Body of pancreas (tissue), 4 donors: ENCODE data around the gene POGLUT3. TPM values are rescaled to one million over a fixed set of nuclear protein-coding genes. Genes with fewer than 3 reads are reported as not detected.

Experiments
- ATAC-seq: fragments of 150-250 bp; one replicate; pipeline ENCODE4 v1.9.1; 2016
- DNase-seq, 4 donors: peaks; one replicate each; pipeline ENCODE4 v3.0.0-alpha.2; 2019
- H3K27ac ChIP-seq, 4 donors: fragments of 200-600 bp; sonication (generic); 1 replicate in 3 of 4; 2 replicates in 1 of 4; pipeline versions ENCODE4 v1.5.1 to v1.6.1; 2016 to 2019; ENCODE audit warnings: mild to moderate bottlenecking in 1 of 4, mixed read lengths in 1 of 4, moderate library complexity in 1 of 4
- H3K27me3 ChIP-seq, 2 donors: fragments of 200-600 bp; sonication (generic); one replicate each; pipeline ENCODE4 v1.6.0; 2016; ENCODE audit warnings: mild to moderate bottlenecking in 1 of 2
- H3K36me3 ChIP-seq, 2 donors: fragments of 200-600 bp; sonication (generic); replicated peaks in 1 of 2; 2 replicates each; pipeline ENCODE4 v1.5.1; 2016; ENCODE audit warnings: low read depth in 2 of 2; ENCODE audit not compliant: insufficient read depth in 1 of 2
- H3K4me1 ChIP-seq: fragments of 200-600 bp; sonication (generic); one replicate; pipeline ENCODE4 v1.6.0; 2016
- H3K4me3 ChIP-seq, 2 donors: fragments of 200-600 bp; sonication (generic); 1 replicate in 1 of 2; 2 replicates in 1 of 2; pipeline ENCODE4 v1.5.1; 2016 to 2019
- H3K9me3 ChIP-seq, 3 donors: fragments of 200-600 bp; sonication (generic); 1 replicate in 2 of 3; 2 replicates in 1 of 3; pipeline ENCODE4 v1.5.1; 2016
- POLR2A ChIP-seq, 3 donors: fragments of 450-650 bp; IDR thresholded peaks; one replicate each; pipeline ENCODE4 v1.6.1; 2016; ENCODE audit warnings: antibody characterized with exemption in 3 of 3, mild to moderate bottlenecking in 2 of 3
- WGBS, 2 donors: methylation state at CpG; one replicate each; pipeline ENCODE4 v1.1.5; 2017; 5-methylcytosine and 5-hydroxymethylcytosine counted together
- intact Hi-C: fragments of 100-400 bp; cut with DNase I; formaldehyde crosslinking; loops from one replicate; pipeline ENCODE4 v1.15.1; 2023
- total RNA-seq, 2 donors: library from RNA; depleted of rRNA; stranded (reverse); fragments of >200 nt; gene quantifications; one replicate each; pipeline ENCODE4 v1.1.0, GENCODE V29; 2016
- TF ChIP-seq, protein P1 (sequence below), 7 experiments: fragments of 450-650 bp in 4 of 7; fragments of 200-600 bp in 3 of 7; sonication (generic) in 3 of 7; IDR thresholded peaks; one replicate each; pipeline ENCODE4 v1.5.1; 2016 to 2019; ENCODE audit warnings: antibody characterized with exemption in 7 of 7

Gene POGLUT3
- total RNA-seq, 2 donors from 2014 or later: 9.6 to 9.9 TPM

GRCh38 chr11:108508653-108509593 is 10.7 kb upstream of the POGLUT3 start:
- Histone ChIP-seq H3K27me3 (no peaks in the 10 kb centered on the region), H3K36me3 (peaks cover 0 to 2% of the 10 kb centered on the region in 2 donors), H3K27ac (no peak overlapping the region), H3K4me1 (no peaks in the 10 kb centered on the region), H3K9me3 (no peaks in the 10 kb centered on the region), H3K4me3 (no peak overlapping the region)
- DNase-seq (no peak), ATAC-seq (no peak)
- TF ChIP-seq, protein P1, sequence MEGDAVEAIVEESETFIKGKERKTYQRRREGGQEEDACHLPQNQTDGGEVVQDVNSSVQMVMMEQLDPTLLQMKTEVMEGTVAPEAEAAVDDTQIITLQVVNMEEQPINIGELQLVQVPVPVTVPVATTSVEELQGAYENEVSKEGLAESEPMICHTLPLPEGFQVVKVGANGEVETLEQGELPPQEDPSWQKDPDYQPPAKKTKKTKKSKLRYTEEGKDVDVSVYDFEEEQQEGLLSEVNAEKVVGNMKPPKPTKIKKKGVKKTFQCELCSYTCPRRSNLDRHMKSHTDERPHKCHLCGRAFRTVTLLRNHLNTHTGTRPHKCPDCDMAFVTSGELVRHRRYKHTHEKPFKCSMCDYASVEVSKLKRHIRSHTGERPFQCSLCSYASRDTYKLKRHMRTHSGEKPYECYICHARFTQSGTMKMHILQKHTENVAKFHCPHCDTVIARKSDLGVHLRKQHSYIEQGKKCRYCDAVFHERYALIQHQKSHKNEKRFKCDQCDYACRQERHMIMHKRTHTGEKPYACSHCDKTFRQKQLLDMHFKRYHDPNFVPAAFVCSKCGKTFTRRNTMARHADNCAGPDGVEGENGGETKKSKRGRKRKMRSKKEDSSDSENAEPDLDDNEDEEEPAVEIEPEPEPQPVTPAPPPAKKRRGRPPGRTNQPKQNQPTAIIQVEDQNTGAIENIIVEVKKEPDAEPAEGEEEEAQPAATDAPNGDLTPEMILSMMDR (IDR thresholded peaks at IDR 0.05): no peak
- TF ChIP-seq POLR2A (IDR thresholded peaks at IDR 0.05): no peak
- intact Hi-C loops: no loop called here
- WGBS, 2 donors: 52 to 58% methylated on average over 3 of the region's 3 CpGs

DNA sequence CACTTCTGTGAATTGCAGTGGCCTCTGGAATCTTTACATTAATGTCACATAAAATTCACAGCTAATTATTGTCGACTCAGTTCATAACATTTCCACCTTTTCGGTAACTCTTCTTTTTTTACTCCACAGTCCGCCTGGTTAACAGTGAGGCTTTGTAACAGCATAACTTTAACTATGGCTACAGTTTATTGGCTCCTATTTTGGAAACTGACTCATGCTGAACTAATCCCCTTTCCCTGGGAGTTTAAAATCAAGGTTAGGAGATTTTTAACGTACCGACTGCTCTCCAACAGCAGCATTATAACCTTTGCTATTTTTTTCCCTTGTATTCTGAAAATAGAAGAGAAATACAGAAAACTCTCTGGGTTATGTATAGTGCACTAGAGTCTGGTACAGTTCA is 3.2 kb upstream of the POGLUT3 start:
- TF ChIP-seq POLR2A (IDR thresholded peaks at IDR 0.05): no peak
- TF ChIP-seq, protein P1 (IDR thresholded peaks at IDR 0.05): no peak
- no peak for DNase-seq
- H3K27ac ChIP-seq: no peak overlapping the region
- H3K4me3 ChIP-seq: no peak overlapping the region
- no peaks in the 10 kb centered on the region for H3K36me3 ChIP-seq
- H3K9me3 ChIP-seq: no peaks in the 10 kb centered on the region
- no peaks in the 10 kb centered on the region for H3K27me3 ChIP-seq
- intact Hi-C loops: no loop called here
- ATAC-seq: no peak
- WGBS, 2 donors: 83 to 85% methylated on average over 5 of the region's 5 CpGs
- H3K4me1 ChIP-seq: peaks cover 10% of the 10 kb centered on the region

DNA sequence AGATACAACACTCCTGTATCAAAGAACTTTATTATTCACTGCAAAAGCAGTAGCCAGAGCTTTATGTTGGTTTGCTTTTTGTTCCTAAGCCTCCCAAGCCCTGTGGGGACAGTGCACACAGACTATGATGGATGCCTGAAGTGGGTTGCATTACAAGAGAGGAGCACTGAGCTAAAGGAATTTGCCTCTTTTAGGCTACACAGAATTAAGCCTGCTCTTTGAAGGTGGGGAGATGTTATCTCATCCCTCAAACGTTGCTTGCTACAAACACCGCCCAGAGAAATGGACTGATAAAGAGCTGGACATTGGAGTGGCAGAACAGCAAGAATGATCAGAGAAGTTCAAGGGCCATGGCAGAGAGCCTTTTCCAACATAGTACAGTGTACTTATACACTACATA is 2.5 kb upstream of the POGLUT3 start:
- peaks cover 14% of the 10 kb centered on the region for H3K4me1 ChIP-seq
- no peaks in the 10 kb centered on the region for H3K36me3 ChIP-seq
- H3K9me3 ChIP-seq: no peaks in the 10 kb centered on the region
- intact Hi-C loops: no loop called here
- TF ChIP-seq, protein P1 (IDR thresholded peaks at IDR 0.05): no peak
- TF ChIP-seq POLR2A (IDR thresholded peaks at IDR 0.05): no peak
- no peak for DNase-seq
- no peak for ATAC-seq
- no peaks in the 10 kb centered on the region for H3K27me3 ChIP-seq
- H3K4me3 ChIP-seq: no peak overlapping the region
- no peak overlapping the region for H3K27ac ChIP-seq
- WGBS, 2 donors: 42 to 52% methylated on average over 2 of the region's 2 CpGs

DNA sequence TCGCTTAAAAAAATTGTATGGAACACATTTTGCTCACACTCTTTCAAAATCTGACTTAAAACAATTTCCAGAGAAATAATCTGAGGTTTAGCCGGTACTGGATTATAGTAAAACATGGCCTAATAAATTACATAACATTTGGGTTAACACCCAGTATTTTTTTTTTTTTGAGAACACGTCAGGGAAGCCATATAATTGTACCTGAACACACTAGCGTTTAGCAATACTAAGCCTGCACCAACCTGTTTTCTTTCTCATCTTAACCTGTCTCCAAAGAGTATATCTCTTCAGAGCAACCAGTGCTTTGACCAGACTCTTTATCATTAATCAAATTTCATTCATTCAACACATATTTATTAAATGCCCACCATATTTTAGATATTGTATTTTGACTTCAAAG is 2.0 kb upstream of the POGLUT3 start:
- Histone ChIP-seq H3K27me3 (no peaks in the 10 kb centered on the region), H3K4me3 (no peak overlapping the region), H3K36me3 (no peaks in the 10 kb centered on the region), H3K27ac (no peak overlapping the region), H3K4me1 (peaks cover 14% of the 10 kb centered on the region), H3K9me3 (no peaks in the 10 kb centered on the region)
- DNase-seq (no peak), ATAC-seq (no peak)
- TF ChIP-seq, protein P1 (IDR thresholded peaks at IDR 0.05): no peak
- TF ChIP-seq POLR2A (IDR thresholded peaks at IDR 0.05): no peak
- intact Hi-C loops: no loop called here
- 87 to 91% methylated on average over 4 of the region's 4 CpGs for WGBS, 2 donors
